Suppressor macrophage treated with lipopolysaccharide for 4 hours (primary cell): Measurements from ENCODE around the gene SLC4A5.
"Not testable (repeated sequence)": the region's sequence is repeated elsewhere in the genome, so short reads cannot be mapped to it uniquely, and the experiment has no call there.

Source experiments
- DNase-seq: peaks from one replicate; pipeline ENCODE4 v3.0.0-alpha.2; 2020

Gene SLC4A5

GRCh38 chr2:74197049-74197448 lies 146.2 kb downstream of the SLC4A5 start:
- no peak for DNase-seq

- no peak for DNase-seq
These were observed 148.4 kb downstream of the SLC4A5 start for GRCh38 chr2:74194799-74195198.

- DNase-seq = no peak
These were observed 151.4 kb downstream of the SLC4A5 start for GRCh38 chr2:74191596-74192380.

- no peak for DNase-seq
These were observed 154.5 kb downstream of the SLC4A5 start for GRCh38 chr2:74188696-74189095.

GRCh38 chr2:74188018-74188601 lies 155.1 kb downstream of the SLC4A5 start:
- no peak for DNase-seq

- DNase-seq = not testable (repeated sequence)
These were observed 156.5 kb downstream of the SLC4A5 start for GRCh38 chr2:74186706-74187105.

- DNase-seq = peak; percentile 97
These were observed 157.2 kb downstream of the SLC4A5 start for GRCh38 chr2:74186038-74186437.

GRCh38 chr2:74183878-74184277 lies 159.3 kb downstream of the SLC4A5 start:
- no peak for DNase-seq

- peak; percentile 98 for DNase-seq
These were observed 161.5 kb downstream of the SLC4A5 start for GRCh38 chr2:74181739-74182138.

- DNase-seq = no peak
These were observed 164.0 kb downstream of the SLC4A5 start for GRCh38 chr2:74179063-74179865.

- DNase-seq = peak; percentile 100
These were observed 164.8 kb downstream of the SLC4A5 start, which contains the start of gene MOB1A for GRCh38 chr2:74178211-74179062. TSS of gene MOB1A (minus strand) at chr2:74178879. CDS start at chr2:74178674, 205 bp downstream.

GRCh38 chr2:74177696-74178095 lies 165.5 kb downstream of the SLC4A5 start:
- DNase-seq = no peak

- DNase-seq = no peak
These were observed 168.3 kb downstream of the SLC4A5 start for GRCh38 chr2:74174909-74175308.

- DNase-seq = no peak
These were observed 174.5 kb downstream of the SLC4A5 start for GRCh38 chr2:74168739-74169138.
